SHP77 treated with DMSO at 0.1 percent for 48 hours (cell line): ENCODE measurements around the gene SLC6A13.

Experiments used
- DNase-seq: peaks from one replicate; lab custom pipeline; 2025; lab: John Stamatoyannopoulos, UW

SLC6A13 gene

DNA sequence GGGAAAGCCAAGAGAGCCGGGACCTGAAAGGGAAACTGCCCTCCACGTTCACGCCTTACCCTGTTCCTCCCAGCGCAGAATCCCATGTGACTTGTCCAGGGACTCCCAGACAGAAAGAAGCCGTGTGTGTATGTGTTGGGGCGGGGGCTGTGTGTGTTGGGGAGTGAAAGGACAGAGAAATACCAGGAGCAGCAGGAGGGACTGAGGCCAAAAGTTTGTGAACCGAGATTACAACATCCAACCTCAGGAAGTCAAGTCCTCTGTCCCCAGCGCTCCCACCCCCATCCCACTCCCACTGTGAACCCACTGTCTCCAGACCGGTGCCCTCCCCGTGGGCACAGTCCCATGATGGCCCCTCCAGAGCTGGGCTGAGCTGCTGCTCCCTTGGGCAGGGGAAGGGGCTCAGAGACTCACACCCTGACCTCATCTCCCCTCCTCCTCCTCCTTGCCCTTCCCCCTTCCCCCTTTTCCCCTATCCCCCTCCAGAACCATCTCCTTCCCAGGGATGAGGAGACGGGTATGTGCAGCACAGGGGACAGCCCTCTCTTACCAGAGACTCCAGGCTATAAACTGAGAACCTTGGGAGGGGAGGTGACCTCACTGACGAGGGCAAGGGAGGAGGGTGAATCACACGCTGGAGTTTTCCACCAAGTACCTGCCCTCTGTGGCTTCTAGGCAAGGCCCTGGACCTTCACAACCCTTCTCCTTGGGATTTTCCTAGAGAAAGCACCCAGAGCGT is 48.5 kb downstream of the SLC6A13 start, which contains the start of gene SLC6A12:
TSS of gene SLC6A12 (minus strand) at position 155 of the 739 bp plus-strand sequence. CDS start 4,171 bp downstream, outside the sequence.
- no peak for DNase-seq

DNA sequence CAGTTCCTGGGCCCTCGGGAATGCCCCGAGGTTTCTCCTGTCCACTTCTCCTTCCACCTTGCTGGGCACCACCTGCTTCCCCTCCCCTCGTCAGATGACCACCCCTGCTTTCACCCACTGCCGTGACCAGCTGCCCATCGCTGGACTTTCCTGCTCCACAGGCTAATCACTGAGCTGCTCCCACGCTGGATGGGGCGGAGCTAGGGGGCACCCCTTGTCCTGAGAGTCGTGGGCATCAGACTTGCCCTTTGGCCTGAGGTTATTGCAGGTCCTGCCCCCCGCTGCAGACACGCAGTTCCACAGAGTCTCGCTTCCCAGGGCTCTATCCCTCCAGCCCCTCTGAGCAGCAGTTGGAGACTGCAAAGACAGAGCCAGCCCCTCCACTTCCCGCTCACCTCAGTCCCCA is 49.1 kb downstream of the SLC6A13 start:
- no peak for DNase-seq

DNA sequence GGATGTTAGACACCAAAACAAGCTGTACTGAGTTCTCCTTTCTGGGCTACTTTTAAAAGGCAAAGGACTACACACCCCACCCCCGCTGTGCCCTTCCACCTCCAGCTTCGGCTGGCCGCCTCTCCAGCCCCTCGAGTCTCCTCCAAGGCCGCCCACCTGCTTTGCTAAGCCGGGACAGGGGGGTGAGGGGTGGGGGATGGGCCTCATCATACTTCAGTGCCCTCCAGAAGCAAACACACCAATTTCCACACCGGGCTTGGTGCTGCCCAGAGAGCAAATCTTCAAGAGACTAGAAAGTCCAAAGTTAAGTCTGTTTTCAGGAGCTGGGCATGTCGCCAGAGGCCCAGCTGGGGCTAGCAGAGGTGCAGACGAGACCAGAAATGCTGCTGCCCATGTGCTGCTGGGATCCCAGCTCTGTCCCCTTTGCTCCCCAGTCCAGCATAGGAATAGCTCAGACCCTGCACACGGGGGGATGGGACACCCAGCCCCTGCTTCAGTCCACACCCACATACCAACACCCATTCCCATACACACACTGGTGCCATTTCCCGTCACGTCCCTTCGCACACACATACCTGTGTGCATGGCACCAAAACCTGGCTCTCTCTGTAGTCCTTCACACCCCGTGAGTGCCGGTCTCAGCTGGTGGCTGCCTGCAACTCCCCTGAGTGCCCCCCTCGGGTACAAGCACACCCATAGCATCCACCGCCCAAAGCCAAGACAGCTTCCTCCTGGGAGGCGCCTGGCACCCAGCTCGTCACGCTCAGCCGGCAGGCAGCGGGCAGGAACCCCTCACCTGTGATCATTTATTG is 49.7 kb downstream of the SLC6A13 start:
- DNase-seq = no peak

DNA sequence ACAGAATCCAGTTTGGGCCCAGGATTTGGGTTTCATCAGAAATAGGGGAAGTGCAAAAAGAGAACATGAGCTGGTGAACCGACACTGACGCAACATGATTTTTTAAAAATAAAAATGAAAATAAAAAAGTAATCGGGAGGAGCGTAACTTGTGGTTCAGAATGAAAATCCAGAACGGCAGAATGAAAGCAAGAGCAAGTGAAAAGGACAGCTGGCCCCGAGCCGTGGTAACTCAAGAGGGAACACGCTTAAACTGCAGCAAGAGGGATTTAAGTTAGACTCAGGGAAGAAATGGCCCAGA is 50.3 kb downstream of the SLC6A13 start:
- no peak for DNase-seq

DNA sequence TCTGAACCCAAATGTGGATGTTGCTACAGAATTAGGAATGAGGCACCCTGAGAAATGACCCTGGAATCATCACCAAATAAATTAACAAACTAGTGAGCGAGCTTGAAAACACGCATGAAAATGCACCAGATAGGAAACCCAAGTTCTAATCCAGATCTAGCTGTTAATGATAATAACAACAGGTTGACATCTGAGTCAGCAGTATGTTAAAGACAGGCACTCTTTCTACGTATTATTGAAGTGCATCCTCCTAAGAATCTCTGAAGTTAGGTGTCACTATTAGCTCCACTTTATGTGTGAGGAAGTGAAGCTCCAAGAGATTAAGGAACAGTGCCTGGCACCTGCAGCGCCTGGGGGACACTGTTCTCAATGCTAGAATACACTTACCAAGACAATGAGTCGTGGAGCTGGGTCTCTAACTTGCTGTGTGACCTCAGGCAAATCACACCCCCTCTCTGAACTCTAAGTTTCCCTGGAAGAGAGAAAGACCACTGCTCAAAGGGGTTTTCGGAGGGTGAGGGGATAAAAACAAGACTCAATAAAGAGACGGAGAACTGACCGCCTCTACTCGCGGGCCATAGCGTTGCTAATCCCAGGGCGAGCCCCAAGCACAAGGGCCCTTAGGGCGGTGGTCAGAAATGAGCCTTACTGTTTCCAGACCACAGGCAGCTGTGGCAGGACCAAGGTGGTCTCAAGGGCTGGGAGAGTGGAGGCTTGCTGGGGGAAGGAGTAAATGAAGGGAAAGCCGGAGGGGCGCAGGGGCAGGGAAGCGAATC is 50.8 kb downstream of the SLC6A13 start:
- no peak for DNase-seq

DNA sequence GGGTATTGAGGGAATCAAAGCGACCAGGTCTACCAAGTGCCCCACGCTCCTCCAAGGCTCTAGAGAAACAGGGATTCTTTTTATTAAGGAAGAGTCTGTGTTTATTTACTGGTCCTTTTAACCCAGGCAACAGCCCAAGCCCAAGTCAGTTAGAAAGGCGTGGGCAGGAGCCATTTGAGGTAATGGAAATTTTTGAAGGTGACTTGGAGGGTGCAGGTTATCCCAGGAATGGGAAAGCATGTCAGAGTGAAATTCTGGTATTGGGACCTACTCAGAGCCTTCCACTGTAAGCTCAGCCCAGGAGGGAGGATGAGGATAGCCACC is 51.5 kb downstream of the SLC6A13 start:
- no peak for DNase-seq

DNA sequence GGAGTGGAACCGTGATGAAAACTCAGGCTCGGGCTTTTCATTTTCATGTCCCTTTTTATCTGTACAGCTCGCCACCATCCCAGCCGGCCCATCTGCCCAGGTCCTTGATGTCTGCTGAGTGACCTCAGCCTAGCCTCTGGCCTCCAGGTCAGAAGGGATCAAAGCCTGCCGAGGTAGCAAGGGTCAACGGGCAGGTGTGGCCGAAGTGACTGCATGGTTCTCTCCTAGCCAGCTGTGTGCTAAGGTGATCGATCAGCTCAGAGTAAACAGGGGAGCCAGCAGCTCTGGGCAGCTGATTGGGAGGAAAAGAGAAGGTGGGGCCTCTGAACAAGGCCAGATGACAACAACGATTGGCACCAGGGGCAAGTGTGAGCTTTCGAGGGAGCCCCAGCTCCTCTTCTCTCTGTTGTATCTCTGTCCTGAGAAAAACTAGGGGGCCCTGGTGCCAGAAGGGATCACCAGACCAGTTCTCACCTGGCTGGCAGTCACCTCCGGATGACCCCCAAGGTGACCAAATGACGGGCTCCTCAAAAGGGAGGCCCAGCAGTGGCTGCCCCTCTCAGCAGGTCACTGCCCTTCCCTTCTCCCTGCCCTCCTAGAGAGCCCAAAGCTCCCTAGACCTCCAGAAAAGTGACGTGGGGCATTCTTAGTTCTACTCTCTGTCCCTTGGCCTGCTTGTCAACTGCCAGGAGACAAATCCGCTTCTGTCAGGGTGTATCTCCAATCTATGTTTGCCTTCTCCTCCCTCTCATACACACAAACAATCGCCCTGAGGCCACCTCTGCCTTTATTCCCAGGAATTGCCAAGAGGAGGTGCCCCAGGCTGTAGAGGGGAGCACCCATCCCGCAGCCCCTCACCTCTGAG is 52.1 kb downstream of the SLC6A13 start:
- no peak for DNase-seq

DNA sequence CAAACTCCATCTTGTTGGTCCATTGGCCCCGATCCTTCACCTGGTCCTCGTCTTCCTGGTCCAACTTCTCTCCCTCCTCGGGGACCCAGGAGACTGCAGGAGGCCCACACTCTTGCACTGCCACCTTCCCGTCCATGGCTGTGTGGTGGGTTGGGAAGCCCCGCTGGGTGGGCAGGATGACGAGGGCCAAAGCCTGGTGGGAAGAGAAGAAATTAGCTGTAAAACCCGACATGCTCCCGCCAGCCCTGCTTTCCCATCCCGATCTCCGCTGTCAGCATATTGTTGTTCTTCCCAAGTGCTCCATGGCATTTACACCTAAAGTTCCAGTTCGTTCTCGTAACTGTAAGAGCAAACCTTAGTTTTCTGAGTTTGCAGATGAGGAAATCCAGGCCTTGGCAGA is 52.8 kb downstream of the SLC6A13 start:
- DNase-seq = no peak

DNA sequence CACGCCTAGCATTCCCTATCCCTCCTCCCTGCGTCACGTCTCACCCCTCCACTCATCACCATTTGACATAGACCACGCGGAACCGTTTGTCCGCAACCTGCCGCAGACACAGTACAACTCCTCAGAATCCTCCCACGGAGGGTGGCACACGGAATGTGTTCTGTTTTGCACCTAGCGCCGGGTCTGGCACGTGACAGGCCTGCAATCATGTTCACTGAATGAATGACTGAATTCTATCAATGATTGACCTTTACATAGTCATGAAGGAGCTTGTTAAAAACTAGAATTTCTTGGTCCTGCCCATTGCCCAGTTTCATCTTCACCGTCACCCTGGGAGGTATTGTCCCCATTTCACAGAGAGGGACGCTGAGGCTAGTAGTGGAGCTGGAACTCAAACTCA is 53.4 kb downstream of the SLC6A13 start:
- DNase-seq = no peak

DNA sequence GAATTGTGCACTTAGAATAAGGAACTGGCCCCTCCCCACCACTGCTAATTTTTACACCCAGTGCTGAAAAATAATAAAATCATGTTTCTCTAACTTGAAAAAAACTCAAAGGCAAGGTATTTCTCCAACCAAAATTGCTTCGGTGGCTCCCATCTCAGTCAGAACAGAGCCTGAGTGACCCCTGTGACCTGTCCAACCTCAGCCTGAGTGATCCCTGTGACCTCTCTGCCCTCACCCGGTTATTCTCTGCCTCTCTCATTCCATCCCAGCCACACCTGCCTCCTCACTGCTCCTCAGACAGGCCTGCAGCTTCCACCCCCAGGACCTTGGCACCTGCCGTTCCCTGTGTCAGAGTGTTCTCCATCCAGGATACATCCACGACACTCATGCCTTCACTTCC is 53.8 kb downstream of the SLC6A13 start:
- DNase-seq = no peak

DNA sequence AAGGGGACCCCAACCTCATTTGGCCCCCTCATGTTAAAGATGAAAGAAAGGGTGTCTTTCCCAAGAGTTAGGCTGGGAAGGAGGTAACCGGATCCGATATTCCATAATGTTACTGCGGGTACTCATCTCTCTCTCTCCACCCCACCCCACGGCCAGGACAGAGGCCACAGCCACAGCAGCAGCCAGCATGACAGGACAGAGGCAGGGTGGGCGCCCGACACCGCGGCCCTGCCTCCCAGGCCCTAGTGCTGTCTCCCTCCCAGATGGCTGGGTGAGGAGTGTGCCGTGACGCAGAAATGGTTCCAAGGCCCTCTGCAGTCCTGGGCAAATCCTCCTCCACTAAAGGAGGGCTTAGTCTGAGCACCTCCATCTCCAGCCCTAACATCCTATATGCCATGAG is 54.8 kb downstream of the SLC6A13 start:
- DNase-seq = no peak

DNA sequence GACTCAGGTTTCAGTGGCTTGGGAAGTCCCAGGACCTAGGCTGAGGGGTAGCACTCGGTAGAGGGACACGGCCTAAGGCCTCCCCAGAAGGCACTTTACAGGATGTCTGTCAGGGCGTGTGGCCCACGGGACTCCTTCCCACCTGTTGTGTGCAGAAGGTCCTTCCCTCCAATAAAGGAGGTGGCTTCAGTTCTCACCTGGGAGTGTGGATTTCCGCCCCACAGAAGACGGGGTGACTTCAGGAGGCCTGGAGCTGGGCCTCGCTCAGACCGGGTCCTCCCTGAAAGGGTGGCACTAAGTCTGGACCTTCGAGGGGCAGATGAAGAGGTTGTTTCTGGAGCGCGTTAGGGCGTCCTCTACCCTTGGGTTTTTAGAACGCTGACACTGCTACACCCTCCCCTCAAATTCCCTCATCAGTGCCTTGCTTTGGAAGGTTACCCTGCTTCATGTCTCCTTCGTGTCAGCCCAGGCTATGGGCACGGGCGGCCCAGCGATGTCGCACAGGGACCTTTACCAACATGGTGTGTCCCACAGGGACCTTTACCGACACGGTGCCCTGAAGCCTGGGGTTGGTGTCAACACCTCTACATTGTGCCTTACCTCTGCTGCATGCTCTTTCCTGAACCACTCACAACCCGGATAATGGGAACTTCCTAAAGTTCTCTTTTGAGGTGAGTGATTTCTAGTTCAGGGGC is 55.7 kb downstream of the SLC6A13 start:
- no peak for DNase-seq

DNA sequence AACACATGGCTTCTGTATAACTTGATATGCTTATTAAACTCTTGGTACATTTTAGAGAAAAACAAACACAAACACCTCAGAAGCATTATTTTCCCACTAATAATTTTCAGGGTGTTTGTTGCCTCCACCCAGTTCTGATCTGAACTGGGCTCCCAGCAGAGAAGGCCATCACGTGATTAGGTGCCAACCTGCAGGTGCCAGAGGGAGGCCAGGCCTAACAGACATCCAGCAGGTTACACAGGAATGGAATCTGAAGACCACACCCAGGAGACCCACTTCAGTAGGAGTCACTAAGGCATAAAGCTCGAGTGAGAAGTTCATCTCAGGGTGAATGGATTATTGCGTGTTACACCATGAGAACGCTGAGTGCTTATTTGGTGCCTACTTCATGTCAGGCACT is 57.6 kb downstream of the SLC6A13 start:
- DNase-seq = no peak

DNA sequence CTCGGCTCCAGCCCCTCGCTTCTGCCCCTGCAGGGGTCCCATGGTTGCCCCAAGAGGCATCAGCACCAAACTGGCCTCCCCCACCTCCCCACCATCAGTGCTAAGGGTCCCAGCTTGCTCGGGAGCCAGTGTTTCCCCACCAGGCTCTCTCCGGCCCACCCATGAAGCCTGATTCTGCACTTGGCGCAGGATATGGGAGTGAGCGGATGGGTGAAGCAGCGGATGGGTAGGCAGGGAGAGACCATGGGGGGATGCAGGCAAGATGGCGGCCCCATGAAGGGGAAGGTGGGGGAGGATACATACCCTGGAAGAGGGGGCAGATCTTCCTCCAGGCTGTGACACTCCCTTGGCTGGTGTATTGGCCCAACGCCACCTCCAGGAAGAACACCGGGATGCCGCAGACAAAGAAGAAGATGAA is 58.4 kb downstream of the SLC6A13 start:
- no peak for DNase-seq

DNA sequence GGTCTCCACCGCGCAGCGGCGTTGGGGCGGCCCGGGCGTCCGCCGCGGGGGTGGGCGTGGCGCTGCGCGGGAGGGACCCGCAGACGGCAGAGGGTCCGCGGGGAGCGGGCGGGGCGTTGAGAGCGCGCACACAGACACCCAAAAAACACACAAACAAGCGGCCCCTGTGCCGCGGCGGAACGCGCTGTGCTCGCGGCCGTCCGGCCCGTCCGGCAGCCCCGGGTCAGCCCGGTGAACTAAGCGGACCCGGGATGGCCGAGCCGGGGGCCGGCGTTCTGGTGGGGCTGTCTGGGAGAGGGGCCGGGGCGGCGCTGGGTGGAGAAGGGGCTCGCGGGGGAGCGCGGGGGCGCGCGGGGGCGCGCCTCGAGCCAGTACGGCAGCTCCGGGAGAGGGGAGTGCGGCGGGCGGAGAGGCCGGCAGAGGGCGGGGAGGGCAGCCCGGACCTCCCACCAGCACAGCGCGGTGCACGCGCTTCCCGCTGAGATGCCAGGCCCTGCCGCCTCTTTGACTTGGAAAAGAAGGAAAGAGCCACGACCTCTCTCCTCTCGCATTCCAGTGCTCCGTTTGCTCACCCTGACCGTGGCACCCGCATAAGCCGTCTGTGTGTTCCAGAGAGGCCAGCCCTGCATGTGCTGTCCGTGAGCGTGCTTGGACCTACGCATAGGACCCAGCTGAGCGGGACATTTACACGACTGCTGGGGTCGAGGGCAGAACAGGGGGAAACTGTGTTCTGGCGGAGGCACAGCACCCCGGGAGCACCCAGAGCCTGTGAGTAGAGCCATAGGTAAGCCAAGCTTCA is 59.0 kb downstream of the SLC6A13 start:
- DNase-seq = no peak

DNA sequence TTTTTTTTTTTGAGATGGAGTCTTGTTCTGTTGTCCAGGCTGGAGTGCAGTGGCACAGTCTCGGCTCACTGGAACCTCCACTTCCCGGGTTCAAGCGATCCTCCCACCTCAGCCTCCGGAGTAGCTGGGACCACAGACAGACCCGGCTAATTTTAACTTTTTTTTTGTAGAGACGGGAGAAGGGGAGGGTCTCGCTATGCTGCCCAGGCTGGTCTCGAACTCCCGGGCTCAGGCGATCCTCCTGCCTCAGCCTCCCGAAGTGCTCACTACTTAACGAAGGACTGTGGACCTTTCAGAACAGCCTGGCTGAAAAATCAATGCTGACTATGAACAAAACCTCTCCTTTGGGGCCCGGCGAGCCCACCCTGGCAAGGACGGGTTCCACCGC is 59.6 kb downstream of the SLC6A13 start:
- DNase-seq = no peak

DNA sequence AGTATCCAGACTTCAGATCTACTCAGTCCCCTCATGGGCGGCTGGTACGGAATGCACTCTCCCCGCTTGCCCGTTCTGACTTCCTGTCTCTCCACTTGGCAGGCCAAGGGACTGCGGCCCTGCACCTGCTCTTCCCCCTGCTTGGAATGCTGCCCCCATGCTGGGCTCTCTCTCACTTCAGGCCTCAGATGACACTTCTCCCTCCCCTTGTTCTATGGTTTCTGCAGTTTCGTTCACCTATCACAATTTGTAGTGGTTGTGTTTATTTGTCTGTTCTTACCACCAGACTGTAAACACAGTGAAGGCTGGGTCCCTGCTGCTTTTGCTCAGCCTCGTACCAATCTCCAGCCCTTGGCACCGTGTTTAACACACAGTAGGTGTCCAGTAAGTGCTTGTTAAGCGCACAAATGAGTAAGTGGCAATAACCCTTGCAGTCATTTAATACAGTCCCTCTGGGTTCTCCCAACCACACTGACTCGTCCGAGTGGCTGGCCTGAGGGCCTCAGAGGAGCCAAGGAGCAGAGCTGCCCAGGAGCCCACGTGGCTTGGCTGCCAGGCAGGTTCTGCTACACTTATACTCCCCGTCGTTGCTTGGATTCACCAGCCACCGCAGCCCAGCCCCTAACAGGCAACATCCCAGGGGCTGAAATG is 60.4 kb downstream of the SLC6A13 start:
- DNase-seq = no peak

DNA sequence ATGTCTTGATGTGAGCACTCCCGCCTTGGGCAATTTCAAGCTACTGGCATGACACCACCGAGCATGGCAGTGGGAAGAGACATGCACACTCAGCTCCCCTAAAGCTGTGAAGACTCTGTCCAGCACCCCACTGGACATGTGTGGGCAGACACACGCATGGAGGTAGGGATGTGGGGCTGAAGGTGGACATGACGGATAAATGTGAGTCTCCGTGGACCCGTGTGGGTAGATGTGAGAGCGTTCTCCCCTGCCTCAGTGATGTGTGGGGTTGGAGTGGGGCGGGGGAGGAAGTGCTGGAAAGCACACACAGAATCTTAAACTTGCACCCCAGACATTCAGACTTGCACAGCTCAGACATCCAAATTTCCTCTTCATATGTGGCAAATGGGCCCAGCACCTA is 61.3 kb downstream of the SLC6A13 start:
- DNase-seq = no peak

DNA sequence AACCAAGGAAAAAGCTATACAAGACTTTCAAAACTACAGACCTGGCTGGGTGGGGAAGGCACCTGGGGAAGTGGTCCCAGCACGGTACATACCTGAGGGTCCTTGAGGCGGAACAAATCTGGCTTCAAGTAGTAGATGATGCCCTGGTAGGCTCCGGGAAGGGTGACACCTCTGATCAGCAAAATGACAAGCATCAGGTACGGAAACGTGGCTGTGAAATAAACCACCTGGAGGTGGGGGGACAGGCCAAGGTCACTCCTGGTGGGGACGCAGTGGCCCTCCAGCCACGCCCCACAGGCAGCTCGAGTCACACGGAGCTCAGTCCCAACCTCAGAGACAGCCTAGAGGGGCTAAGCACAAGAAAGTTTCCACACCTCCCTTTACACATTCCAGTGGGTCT is 63.9 kb downstream of the SLC6A13 start:
- DNase-seq = no peak
